ENCODE results near the gene PIK3R1.

The PIK3R1 gene

GRCh38 chr5:68303754-68304420 is 88.3 kb downstream of the PIK3R1 start:
- DNase-seq = no peak

GRCh38 chr5:68304421-68305052 is 89.0 kb downstream of the PIK3R1 start:
- no peak for DNase-seq

- no peak for DNase-seq
These were observed 89.8 kb downstream of the PIK3R1 start for GRCh38 chr5:68305223-68305870.

- DNase-seq = no peak
These were observed 90.9 kb downstream of the PIK3R1 start for GRCh38 chr5:68306361-68307014.

GRCh38 chr5:68313336-68313735 is 97.8 kb downstream of the PIK3R1 start:
- no peak for DNase-seq

GRCh38 chr5:68314465-68314864 is 98.9 kb downstream of the PIK3R1 start:
- no peak for DNase-seq

- DNase-seq = peak; percentile 33
These were observed 100.2 kb downstream of the PIK3R1 start for GRCh38 chr5:68315679-68316271.

GRCh38 chr5:68316469-68316868 is 100.9 kb downstream of the PIK3R1 start:
- DNase-seq = no peak

GRCh38 chr5:68317646-68318045 is 102.1 kb downstream of the PIK3R1 start:
- no peak for DNase-seq

- no peak for DNase-seq
These were observed 103.6 kb downstream of the PIK3R1 start for GRCh38 chr5:68318955-68319705.

GRCh38 chr5:68319706-68320412 is 104.3 kb downstream of the PIK3R1 start:
- DNase-seq = no peak

GRCh38 chr5:68320413-68320986 is 104.9 kb downstream of the PIK3R1 start:
- no peak for DNase-seq

- no peak for DNase-seq
These were observed 109.6 kb downstream of the PIK3R1 start for GRCh38 chr5:68325065-68325580.

- DNase-seq = no peak
These were observed 114.1 kb downstream of the PIK3R1 start for GRCh38 chr5:68329554-68330255.

GRCh38 chr5:68330574-68330973 is 115.0 kb downstream of the PIK3R1 start:
- DNase-seq = no peak

- no peak for DNase-seq
These were observed 115.9 kb downstream of the PIK3R1 start for GRCh38 chr5:68331192-68332079.

GRCh38 chr5:68332080-68332451 is 116.5 kb downstream of the PIK3R1 start:
- no peak for DNase-seq

- no peak for DNase-seq
These were observed 117.0 kb downstream of the PIK3R1 start for GRCh38 chr5:68332556-68332955.

Data from stimulated activated CD4-positive, alpha-beta T cell treated with anti-CD3 and anti-CD28 coated beads, Interleukin-4, amount 100 ng/mL, for 1 hour (primary cell).